NOMO-1 treated with dmso at 0.1 percent for 144 hours (cell line): ENCODE measurements around the gene SH3GL1.
"Not testable (repeated sequence)": the region's sequence is repeated elsewhere in the genome, so short reads cannot be mapped to it uniquely, and the experiment has no call there.

Source experiments
- DNase-seq: peaks from one replicate; lab custom pipeline; 2025; ENCODE audit not compliant: unreplicated experiment; lab: John Stamatoyannopoulos, UW

SH3GL1 gene

DNA sequence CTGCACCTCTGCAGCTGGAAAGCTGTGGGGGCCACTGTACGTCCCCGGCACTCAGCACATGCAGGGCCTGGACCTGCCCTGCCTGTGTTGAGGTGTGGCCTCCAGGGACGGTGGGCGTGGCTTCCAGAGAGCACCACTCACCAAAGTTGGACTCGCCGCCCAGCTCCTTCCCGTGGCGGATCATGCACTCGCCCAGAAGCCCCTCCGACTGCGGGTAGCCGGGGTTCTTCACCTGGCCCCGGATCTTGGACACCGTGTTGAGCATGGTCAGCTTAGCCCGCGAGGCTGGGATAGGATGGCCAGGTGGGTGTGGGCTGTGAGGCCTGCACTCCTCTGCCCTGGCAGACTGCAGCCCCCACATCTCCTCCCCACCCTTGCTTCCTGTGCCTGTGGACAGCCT, 35.0 kb downstream of the SH3GL1 start:
- no peak for DNase-seq

DNA sequence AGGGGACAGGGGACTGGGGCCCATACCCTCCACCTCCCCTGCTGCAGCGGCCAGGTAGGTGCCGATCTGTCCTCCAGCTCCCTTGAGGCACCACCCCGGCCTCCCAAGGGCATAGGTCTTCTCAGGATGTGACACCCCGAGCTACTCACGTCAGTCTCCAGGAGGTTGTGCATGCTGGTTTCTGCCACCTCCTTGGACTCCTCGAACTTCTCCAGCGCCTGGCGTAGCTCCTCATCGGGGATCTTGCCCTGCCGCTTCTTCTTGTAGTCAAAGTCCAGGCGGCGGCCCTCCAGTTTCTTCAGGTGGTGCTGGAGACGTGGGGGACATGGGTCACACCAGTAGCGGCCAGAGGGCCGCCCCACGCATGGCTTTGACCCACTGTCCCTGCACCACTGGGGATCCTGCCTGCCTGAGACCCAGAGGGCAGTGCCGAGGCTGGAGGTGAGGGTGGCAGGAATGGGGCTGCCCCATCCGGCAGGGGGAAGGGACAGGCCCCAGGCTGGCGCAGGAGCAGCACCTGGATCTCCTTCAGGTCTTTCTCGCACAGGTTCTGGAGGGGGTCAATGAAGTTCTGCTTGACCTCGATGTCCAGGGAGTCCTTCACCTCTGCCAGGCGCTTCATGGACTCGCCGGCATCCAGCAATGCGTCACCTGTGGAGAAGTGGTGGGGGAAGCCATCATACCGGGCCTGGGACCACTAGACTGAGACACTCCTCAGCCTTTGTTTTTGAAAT, 36.6 kb downstream of the SH3GL1 start:
- DNase-seq, result no peak

- no peak for DNase-seq
Measured at GRCh38 chr19:4362831-4363545, 37.4 kb downstream of the SH3GL1 start.

DNA sequence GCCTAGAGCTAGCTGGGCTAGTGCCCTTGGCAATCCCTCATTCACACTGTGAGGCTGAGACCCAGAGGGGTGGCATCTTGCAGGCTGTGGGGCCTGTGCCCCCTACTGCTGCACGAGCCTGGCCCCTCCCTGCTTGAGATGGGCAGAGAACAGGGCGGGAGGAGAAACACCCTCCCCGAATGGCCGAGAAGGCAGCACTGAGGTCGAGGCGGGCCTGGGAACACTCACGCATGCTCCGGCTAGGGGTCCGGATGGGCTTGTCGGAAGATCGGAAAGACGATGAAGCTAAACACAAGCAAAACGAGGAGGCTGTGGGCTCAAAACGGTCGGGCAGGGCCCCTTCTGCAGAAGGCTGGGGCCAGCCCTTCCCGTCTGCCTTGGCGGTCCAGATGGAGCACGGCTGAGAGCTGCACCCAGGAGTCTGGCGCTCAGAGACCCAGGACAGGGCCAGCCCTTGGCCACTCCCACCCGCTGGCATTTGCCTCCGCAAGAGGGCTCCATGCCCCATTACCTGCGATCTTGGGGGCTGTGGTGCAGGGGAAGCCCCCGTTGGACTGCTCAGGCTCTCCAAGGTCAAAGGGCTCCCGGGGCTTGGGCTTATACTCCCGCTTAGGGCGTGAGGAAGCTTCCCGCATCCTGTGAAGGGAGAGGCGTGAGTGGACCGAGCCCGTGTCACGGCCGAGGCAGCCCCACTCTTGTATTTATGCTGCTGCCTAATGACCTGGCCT, 38.1 kb downstream of the SH3GL1 start:
- no peak for DNase-seq

GRCh38 chr19:4361152-4362046, 38.9 kb downstream of the SH3GL1 start:
- no peak for DNase-seq

GRCh38 chr19:4360641-4361151, 39.7 kb downstream of the SH3GL1 start:
- DNase-seq, result no peak

GRCh38 chr19:4360081-4360569, 40.2 kb downstream of the SH3GL1 start:
- no peak for DNase-seq

- DNase-seq, result no peak
Measured at GRCh38 chr19:4359627-4360000, 40.7 kb downstream of the SH3GL1 start.

GRCh38 chr19:4358709-4359626, 41.4 kb downstream of the SH3GL1 start:
- DNase-seq, result no peak

GRCh38 chr19:4357921-4358326, 42.4 kb downstream of the SH3GL1 start:
- no peak for DNase-seq

GRCh38 chr19:4357095-4357797, 43.1 kb downstream of the SH3GL1 start:
- DNase-seq, result no peak

- no peak for DNase-seq
Measured at GRCh38 chr19:4354897-4355296, 45.5 kb downstream of the SH3GL1 start.

- no peak for DNase-seq
Measured at GRCh38 chr19:4354282-4354681, 46.1 kb downstream of the SH3GL1 start.

- DNase-seq, result no peak
Measured at GRCh38 chr19:4352701-4353121, 47.6 kb downstream of the SH3GL1 start.

- DNase-seq, result no peak
Measured at GRCh38 chr19:4350726-4351125, 49.6 kb downstream of the SH3GL1 start.

GRCh38 chr19:4350111-4350510, 50.2 kb downstream of the SH3GL1 start:
- DNase-seq, result no peak

DNA sequence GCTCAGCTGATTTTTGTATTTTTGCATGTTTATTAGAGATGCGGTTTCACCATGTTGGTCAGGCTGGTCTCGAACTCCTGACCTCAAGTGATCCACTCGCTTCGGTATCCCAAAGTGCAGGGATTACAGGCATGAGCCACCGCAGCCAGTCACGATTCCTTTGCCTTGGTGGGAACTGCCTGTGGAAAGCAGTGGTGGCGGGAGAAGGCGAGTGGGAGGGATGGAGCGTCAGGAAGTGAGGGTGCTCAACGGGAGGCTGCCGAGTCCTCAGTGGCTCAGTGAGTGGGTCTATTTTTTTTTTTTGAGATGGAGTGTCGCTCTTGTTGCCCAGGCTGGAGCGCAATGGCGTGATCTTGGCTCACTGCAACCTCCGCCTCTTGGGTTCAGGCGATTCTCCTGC, 51.1 kb downstream of the SH3GL1 start:
- not testable (repeated sequence) for DNase-seq

GRCh38 chr19:4347521-4347920, 52.8 kb downstream of the SH3GL1 start:
- no peak for DNase-seq

- DNase-seq, result no peak
Measured at GRCh38 chr19:4346020-4346383, 54.3 kb downstream of the SH3GL1 start.
